GM12801 (cell line): ENCODE data around the gene BPGM.

Experiments used
- CTCF ChIP-seq: IDR thresholded peaks from one replicate; pipeline ENCODE4 v1.5.1; 2011; ENCODE audit warnings: control low read depth; ENCODE audit not compliant: insufficient read length; ENCODE audit errors: extremely low read depth

BPGM gene

GRCh38 chr7:134645478-134645877, 1.2 kb upstream of the BPGM start:
- TF ChIP-seq CTCF, result no peak

GRCh38 chr7:134645935-134646334, 718 bp upstream of the BPGM start:
- no peak for TF ChIP-seq CTCF

GRCh38 chr7:134648456-134648855, 1.8 kb downstream of the BPGM start:
- TF ChIP-seq CTCF, result no peak

- TF ChIP-seq CTCF, result no peak
Measured at GRCh38 chr7:134649226-134649775, 2.6 kb downstream of the BPGM start.

GRCh38 chr7:134651991-134652390, 5.3 kb downstream of the BPGM start:
- no peak for TF ChIP-seq CTCF

GRCh38 chr7:134654104-134654775, 7.6 kb downstream of the BPGM start:
- no peak for TF ChIP-seq CTCF

GRCh38 chr7:134657526-134657925, 10.9 kb downstream of the BPGM start:
- no peak for TF ChIP-seq CTCF
